GM12801 (cell line): ENCODE measurements around the gene FARP1.

ENCODE experiments used
- CTCF ChIP-seq: IDR thresholded peaks from one replicate; pipeline ENCODE4 v1.5.1; 2011; ENCODE audit warnings: control low read depth; ENCODE audit not compliant: insufficient read length; ENCODE audit errors: extremely low read depth

FARP1 gene

DNA sequence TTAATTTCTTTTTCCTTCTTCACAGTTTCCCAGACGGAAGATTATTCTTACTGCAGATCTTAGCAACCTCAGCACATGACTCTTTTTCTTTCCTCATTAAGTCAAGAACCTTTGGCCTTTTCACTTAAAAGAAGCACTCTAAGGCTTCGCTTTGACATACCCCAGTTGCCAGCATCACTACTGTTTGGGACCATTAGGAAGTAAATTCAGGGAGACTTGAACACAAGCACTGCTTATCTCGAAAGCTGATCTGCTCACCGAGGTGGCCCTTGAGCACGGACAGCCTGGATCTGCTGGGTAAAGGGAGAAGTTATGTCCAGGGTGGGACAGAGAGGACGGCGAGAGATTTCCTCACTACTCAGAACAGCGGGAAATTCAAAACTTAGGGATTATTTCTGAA, 185.6 kb downstream of the FARP1 start:
- no peak for TF ChIP-seq CTCF

DNA sequence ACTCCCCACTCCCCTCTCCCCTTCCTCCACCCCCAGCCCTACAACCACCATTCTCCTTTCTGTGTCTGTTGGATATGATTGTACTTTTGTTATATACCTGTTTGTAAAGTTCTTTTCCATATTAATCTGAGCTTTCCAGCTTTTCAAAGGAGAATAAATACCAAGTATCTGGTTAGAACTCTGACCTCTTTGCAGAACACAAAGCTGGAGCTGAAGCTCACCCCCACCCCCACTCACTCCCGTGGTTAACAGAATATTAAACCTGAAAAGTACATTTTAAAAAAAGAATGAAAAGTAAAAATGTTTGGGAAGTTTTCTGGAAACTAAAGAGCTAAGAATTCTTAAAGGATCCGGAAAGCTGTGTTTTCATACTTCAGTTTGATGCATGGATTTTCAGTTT, 189.3 kb downstream of the FARP1 start:
- TF ChIP-seq CTCF, result no peak

GRCh38 chr13:98332691-98333090, 189.8 kb downstream of the FARP1 start:
- no peak for TF ChIP-seq CTCF

DNA sequence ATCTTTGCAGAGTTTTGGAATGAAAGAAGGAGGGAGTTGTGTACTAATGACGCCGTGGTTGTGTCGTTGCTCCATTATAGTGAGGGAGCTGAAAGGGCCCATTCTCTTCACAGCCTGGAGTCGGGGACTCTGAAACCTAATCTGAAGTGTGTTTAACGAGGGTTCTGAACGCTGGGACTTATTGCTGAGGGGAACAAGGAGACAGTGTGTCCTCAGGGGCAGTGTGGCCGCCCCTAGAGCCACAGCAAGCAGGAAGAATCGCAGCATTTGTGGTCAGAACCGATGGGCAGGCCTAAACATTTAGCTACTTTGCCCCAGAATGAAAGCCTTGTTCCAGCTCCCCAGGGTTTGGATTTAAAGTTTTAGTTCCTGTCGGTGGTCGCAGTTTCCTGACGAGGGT, 190.6 kb downstream of the FARP1 start:
- no peak for TF ChIP-seq CTCF

- TF ChIP-seq CTCF, result no peak
Observed at GRCh38 chr13:98334620-98335205, 191.8 kb downstream of the FARP1 start.

DNA sequence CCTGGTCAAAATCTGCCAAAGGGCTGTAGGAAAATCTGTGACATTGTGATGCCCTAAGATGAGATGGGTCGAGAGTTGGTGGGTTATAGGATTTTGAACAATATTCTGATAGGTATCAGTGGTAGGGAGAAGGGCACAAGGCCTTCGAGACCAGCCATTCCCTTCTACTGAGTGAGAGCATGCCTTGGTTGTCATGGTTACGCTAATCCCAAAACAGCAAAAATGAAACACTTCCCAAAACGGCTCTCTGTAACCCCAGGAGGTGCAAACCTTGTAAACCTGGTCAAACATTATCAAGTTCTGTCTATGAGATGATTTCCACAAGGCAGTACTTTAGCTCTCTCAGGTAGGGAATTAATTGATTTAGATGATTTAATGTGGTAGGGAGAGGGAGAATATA, 192.8 kb downstream of the FARP1 start:
- no peak for TF ChIP-seq CTCF

DNA sequence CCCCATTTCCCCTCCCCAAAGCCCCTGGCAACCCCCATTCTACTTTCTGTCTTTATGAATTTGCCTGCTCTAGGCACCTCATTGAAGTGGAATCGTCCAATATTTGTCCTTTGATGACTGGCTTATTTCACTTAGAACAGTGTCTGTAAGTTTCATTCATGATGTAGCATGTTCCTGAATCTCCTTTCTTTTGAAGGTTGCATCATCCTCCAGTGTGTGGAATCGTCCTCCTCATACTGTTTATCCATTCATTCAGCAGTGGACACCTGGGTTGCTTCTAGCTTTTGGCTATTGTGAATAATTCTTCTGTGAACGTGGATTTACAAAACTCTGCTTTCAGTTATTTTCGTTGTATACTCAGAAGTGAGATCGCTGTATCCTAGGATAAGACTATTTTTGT, 195.4 kb downstream of the FARP1 start:
- TF ChIP-seq CTCF, result no peak

DNA sequence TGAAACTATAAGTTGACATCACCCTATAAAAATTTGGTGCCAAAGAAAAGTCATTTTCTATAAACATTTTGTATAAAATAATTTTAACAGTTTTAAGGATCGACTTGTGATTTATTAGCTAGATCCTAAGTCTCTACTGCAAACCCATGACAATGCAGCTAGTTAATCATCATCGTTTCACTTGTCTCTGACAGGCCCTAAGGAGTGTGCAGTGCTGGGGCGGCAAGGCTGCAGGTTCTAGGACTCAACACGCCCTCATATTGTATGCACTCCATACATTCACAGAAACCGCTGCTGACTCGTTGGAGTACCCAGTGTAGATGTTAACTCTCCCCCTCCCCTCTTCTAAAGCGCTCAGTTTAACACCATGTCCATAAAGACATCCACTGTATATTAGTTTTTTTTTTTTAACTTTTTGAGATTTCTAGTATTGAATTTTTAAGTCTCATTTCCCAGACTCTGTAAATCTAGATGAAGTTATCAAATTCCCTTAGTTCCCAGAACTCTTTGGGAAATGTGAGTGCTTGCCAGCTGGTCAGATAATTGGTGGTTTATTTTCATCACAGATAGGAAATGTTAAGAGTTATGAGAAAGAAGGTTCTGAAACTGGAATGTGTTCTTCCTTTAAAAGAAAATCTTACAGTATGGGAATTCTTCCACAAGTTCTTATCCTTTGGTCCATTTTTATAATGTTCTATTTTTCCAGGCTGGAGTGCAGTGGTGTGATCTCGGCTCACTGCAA, 197.0 kb downstream of the FARP1 start:
- no peak for TF ChIP-seq CTCF
